HG03045 (cell line): ENCODE measurements around the gene CETN2.
"Not testable (repeated sequence)": the region's sequence is repeated elsewhere in the genome, so short reads cannot be mapped to it uniquely, and the experiment has no call there.

Experiments
- ATAC-seq: cut with Tn5 transposase; IDR thresholded peaks from one replicate; pipeline ENCODE4 v1.9.1; 2021; ENCODE audit warnings: mild to moderate bottlenecking, moderate library complexity; ENCODE audit not compliant: unreplicated experiment

CETN2 gene

DNA sequence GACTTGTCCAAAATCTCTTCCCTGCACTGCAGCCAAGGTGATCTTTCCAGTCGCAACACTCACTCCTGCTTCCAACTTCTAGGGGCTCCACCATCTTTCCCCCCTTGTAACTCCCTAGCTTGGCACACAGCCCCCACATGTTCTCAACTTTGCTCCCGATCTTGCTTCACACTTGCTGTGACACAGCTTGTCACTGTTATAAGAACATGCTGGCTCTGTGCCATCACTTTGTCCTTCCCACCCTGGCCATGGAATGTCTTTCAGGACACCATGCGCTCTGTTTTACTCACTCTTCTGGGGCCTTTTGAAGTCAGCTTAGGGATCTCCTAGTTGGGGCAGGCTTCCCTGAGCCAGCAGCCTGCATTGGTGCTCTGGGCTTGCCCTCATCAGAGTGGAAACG lies 2.8 kb upstream of the CETN2 start:
- ATAC-seq = no peak

DNA sequence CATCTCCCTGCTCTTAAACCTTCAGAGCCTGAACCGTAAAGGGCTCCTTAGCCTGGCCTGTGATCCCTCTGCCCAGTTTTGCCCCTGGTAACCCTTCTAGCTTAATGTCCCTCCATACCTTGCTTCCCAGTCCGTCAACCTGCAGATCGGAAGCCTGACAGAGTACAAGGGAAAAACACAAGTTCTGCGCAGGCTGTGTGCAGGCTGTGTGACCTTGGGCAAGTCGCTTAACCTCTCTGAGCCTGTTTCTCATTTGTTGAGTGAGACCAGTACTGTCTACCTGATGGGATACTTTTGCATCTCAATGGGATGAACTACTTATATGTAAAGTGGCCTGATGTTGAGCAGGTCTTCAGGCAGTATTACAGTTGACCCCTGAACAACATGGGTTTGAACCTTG lies 2.0 kb upstream of the CETN2 start:
- ATAC-seq = no peak

GRCh38 chrX:152831391-152831790 lies 834 bp upstream of the CETN2 start:
- ATAC-seq = no peak

- no peak for ATAC-seq
Measured at GRCh38 chrX:152824841-152825374, 5.6 kb downstream of the CETN2 start.

DNA sequence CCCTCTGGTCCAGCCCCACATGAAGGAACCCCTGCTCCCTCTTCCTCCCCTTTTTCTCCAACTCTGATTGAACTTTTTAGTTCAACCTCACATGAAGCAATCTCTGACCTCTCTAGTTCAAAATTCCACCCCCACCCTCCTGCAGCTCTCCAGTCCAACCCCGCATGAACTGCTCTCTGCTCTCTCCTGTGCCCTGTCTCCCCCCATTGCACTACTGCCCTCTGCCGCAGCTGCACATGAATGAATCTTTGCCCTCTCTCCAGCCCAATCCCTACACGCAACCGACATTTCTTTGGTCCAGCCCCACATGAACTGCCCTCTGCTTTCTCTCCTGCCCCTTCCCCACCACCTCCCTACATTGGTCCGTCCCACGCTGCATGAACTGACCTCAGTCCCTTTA lies 6.9 kb downstream of the CETN2 start:
- no peak for ATAC-seq

- ATAC-seq = no peak
Measured at GRCh38 chrX:152822383-152823086, 8.0 kb downstream of the CETN2 start.

GRCh38 chrX:152821145-152821765 lies 9.3 kb downstream of the CETN2 start:
- ATAC-seq = no peak

DNA sequence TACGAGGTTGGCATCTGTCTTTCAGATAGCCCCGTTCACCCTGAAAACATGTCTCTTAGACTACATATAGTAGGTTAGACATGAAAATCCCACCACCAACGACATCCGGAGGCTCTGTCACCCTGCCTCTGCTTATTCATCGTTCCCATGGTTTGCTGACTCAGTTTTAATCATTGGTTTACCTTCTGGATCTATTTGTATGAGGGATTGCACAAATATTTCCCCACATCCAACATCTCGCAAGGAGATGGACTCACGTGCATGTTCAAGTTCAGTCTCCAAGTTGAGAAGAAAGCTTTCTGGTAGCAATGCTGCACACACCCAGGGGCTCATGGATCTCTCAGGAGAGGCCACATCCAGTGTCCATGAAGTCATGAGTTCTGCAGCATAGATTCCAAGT lies 10.8 kb downstream of the CETN2 start:
- ATAC-seq = no peak

DNA sequence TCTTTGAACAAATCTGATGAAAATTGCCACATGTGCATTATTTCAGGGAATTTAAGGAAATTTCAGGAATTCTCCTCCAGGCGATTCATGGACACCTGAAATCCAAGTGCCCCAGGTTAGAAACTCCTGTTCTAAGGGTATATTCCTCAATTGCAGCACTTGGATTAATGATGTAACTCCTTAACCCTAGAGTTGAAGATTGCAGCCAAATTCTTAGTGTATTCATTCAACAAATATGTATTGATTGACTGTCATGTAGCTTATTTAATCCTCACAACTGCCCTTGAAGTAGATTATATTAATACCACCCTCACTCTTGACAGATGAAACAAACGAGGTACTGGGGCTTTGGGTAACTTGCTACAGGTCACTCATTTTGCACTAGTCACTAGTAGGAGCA lies 11.3 kb downstream of the CETN2 start:
- no peak for ATAC-seq

DNA sequence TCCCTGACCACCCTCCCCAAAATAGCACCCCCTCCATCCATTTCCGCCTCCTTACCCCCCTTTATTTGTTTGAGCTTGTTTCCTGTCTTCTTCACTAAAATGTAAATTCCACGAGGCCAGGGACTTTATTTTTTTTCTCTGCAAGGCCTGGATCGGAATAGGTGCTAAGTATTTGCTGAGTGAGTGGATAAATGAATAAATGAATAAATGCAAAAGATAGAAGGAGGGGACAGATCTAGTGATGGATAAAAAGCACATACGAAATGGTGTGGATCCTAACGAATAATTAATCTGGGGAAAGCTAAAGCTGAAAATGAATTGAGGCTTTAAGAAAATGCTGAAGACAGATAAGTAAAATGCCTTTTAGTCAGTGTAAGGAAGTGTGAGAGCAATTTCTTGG lies 12.2 kb downstream of the CETN2 start:
- no peak for ATAC-seq

DNA sequence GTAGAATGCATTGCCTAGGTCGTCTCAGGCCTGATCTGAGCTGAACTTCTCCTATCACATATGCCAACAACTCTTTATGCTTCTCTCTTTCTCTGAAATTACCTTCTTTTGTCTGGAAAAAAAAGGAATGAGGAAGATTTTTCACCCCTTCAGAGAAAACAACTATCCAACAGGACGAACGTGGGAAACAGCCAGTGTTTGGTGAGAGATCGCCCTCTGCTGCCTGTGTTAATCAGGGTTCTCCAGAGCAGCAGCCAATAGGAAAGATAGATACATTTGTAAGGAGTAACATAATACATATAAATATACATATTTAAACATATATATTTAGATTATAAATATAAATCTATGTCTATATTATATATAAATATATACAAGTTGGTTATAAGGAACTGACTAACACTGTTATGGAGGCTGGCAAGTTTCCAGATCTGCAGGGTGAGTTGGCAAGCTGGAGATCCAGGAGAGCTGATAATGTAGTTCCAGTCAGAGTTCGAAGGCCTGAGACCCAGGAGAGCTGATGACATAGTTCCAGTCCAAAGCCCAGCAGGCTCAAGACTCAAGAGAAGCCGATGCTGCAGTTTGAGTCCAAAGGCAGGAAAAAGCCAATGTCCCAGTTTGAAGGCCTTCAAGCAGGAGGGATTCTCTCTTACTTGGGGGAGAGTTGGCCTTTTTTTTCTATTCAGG lies 13.3 kb downstream of the CETN2 start:
- ATAC-seq = no peak

GRCh38 chrX:152814048-152814447 lies 16.5 kb downstream of the CETN2 start:
- no peak for ATAC-seq

DNA sequence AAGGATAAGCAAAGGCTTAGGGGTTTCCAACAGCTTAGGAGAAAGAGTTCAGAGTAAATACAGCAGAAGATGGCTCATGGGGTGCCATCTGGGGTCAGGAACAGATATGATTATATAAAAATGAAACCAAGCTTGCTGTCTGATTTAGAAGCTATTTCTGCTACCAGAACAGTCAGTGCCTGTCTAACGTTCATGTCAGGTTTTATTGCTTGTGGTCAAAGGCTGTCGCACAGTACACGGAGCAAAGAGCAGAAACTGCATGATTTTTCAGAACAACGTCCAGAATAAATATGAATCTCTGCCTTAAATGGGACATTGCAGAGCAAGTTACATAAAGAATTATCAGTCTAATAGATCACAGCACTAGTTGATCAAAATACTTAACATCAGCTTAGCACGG lies 17.4 kb downstream of the CETN2 start:
- no peak for ATAC-seq

- no peak for ATAC-seq
Measured at GRCh38 chrX:152810403-152810802, 20.2 kb downstream of the CETN2 start.

DNA sequence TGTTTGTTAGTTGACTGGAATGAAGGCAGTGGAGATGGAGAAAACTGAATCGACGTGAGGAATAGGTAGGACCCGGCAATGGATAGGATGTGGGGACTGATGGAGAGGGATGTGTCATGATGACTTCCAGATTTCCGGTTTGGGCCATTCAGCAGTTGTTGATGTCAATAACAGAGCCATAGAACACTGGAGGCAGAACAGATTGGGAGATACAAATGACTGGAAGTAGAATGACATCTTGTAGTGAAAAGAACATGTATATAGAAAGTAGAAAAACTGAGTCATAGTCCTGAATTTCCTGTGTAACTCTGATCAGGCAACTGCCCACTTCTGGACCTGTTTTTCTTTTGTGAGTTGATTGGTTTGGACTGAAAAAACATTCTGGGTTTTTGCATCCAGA lies 24.5 kb downstream of the CETN2 start:
- ATAC-seq = no peak

- ATAC-seq = no peak
Measured at GRCh38 chrX:152798945-152799344, 31.6 kb downstream of the CETN2 start.

DNA sequence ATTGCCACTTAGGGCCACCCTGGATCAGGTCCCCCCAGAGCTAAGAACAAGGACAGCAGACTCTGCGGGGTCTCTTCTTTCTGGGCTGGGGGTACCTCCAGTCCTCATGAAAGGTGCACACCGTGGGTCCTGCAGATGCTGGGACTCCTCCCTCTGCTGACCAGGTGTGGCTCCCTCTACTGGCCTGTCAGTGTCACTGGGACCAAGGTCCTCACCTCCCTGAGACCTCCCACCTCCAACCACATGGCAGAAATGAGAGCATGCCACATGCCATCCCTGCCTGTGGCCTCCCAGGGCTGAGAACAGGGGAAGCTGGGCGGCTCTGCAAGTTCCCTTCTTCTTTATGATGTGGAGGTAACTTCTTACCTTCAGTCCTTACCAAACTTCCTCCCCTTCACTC lies 43.5 kb downstream of the CETN2 start:
- ATAC-seq = not testable (repeated sequence)
